Ishikawa (cell line): ENCODE measurements around the gene CRTC2.

ENCODE experiments used
- CEBPB ChIP-seq: IDR thresholded peaks from 2 replicates; pipeline ENCODE4 v1.6.1; 2012
- CREB1 ChIP-seq: IDR thresholded peaks from 2 replicates; pipeline ENCODE4 v1.6.1; 2012; ENCODE audit warnings: low read depth
- EP300 ChIP-seq: IDR thresholded peaks from 2 replicates; pipeline ENCODE4 v1.6.1; 2012; ENCODE audit warnings: borderline replicate concordance
- NFIC ChIP-seq: IDR thresholded peaks from 2 replicates; pipeline ENCODE4 v1.6.1; 2012
- RAD21 ChIP-seq: IDR thresholded peaks from 2 replicates; pipeline ENCODE4 v1.6.1; 2012; ENCODE audit warnings: low read depth
- TCF12 ChIP-seq: IDR thresholded peaks from 2 replicates; pipeline ENCODE4 v1.6.1; 2012; ENCODE audit warnings: low read depth
- TEAD4 ChIP-seq: IDR thresholded peaks from 2 replicates; pipeline ENCODE4 v1.6.1; 2012
- TF ChIP-seq, protein P1 (sequence below): IDR thresholded peaks from 2 replicates; pipeline ENCODE4 v1.6.1; 2012; ENCODE audit warnings: low read depth, mild to moderate bottlenecking
- TF ChIP-seq, protein P2 (sequence below): IDR thresholded peaks from 2 replicates; pipeline ENCODE4 v1.6.1; 2012
- TF ChIP-seq, protein P3 (sequence below): IDR thresholded peaks from 2 replicates; pipeline ENCODE4 v1.6.1; 2012

DNA sequence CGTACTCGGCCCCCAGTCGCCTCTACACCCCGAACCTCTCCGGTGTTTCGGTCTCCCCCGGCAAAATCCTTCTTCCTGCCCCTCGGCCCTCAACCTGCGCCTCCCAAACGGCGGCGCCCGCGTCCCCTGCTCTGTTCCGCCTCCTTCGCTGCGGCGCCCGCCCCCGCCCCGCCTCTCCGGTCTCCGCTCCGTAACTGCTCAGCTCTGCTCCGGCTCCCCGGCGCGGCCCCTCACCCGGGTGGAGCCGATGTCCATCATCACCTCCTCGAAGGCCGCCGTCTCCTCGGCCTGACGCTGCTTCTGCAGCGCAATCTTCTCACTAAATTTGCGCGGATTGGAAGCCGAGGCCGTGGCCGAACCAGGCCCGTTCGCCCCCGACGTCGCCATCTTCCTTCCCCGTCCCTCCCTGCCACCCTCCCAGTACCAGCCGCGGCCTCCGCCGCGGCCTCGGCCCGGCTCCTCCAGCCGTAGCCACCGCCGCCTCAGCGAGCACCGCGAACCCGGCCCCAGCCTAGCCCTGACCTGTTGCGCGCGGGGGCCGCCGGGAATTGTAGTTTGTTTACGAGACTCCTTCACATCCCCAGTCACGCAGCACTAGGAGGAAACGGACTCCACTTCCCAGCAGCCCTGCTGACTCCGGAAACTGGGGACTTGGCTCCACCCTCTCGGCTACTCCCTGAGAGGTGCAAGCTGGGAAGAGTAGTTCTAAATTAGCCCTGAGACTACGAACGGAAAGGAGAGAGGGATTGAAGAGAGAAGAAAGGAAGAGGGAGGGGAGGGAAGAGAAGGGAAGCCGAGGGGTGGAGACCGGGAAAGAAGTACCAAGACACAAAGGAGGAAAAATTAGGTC is at the start of gene CRTC2:
- TF ChIP-seq TEAD4 (no peak), NFIC (no peak), RAD21 (no peak; the same call in 1 of the 2 replicates), CREB1 (peak; percentile 47), TCF12 (peak; percentile 65), CEBPB (no peak), EP300 (no peak)
- TF ChIP-seq, protein P1, sequence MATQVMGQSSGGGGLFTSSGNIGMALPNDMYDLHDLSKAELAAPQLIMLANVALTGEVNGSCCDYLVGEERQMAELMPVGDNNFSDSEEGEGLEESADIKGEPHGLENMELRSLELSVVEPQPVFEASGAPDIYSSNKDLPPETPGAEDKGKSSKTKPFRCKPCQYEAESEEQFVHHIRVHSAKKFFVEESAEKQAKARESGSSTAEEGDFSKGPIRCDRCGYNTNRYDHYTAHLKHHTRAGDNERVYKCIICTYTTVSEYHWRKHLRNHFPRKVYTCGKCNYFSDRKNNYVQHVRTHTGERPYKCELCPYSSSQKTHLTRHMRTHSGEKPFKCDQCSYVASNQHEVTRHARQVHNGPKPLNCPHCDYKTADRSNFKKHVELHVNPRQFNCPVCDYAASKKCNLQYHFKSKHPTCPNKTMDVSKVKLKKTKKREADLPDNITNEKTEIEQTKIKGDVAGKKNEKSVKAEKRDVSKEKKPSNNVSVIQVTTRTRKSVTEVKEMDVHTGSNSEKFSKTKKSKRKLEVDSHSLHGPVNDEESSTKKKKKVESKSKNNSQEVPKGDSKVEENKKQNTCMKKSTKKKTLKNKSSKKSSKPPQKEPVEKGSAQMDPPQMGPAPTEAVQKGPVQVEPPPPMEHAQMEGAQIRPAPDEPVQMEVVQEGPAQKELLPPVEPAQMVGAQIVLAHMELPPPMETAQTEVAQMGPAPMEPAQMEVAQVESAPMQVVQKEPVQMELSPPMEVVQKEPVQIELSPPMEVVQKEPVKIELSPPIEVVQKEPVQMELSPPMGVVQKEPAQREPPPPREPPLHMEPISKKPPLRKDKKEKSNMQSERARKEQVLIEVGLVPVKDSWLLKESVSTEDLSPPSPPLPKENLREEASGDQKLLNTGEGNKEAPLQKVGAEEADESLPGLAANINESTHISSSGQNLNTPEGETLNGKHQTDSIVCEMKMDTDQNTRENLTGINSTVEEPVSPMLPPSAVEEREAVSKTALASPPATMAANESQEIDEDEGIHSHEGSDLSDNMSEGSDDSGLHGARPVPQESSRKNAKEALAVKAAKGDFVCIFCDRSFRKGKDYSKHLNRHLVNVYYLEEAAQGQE, result no peak
- TF ChIP-seq, protein P2, sequence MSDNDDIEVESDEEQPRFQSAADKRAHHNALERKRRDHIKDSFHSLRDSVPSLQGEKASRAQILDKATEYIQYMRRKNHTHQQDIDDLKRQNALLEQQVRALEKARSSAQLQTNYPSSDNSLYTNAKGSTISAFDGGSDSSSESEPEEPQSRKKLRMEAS, result peak; percentile 28; the same call in 1 of the 2 replicates
- TF ChIP-seq, protein P3, sequence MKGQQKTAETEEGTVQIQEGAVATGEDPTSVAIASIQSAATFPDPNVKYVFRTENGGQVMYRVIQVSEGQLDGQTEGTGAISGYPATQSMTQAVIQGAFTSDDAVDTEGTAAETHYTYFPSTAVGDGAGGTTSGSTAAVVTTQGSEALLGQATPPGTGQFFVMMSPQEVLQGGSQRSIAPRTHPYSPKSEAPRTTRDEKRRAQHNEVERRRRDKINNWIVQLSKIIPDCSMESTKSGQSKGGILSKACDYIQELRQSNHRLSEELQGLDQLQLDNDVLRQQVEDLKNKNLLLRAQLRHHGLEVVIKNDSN, result no peak
